HG03039 (cell line): Measurements from ENCODE around the gene KLHL30.

Experiments
- ATAC-seq: cut with Tn5 transposase; IDR thresholded peaks from one replicate; pipeline ENCODE4 v1.9.1; 2021; ENCODE audit warnings: mild to moderate bottlenecking, moderate library complexity; ENCODE audit not compliant: unreplicated experiment

The KLHL30 gene, protein sequence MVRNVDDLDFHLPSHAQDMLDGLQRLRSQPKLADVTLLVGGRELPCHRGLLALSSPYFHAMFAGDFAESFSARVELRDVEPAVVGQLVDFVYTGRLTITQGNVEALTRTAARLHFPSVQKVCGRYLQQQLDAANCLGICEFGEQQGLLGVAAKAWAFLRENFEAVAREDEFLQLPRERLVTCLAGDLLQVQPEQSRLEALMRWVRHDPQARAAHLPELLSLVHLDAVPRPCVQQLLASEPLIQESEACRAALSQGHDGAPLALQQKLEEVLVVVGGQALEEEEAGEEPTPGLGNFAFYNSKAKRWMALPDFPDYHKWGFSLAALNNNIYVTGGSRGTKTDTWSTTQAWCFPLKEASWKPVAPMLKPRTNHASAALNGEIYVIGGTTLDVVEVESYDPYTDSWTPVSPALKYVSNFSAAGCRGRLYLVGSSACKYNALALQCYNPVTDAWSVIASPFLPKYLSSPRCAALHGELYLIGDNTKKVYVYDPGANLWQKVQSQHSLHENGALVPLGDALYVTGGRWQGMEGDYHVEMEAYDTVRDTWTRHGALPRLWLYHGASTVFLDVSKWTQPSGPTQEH

DNA sequence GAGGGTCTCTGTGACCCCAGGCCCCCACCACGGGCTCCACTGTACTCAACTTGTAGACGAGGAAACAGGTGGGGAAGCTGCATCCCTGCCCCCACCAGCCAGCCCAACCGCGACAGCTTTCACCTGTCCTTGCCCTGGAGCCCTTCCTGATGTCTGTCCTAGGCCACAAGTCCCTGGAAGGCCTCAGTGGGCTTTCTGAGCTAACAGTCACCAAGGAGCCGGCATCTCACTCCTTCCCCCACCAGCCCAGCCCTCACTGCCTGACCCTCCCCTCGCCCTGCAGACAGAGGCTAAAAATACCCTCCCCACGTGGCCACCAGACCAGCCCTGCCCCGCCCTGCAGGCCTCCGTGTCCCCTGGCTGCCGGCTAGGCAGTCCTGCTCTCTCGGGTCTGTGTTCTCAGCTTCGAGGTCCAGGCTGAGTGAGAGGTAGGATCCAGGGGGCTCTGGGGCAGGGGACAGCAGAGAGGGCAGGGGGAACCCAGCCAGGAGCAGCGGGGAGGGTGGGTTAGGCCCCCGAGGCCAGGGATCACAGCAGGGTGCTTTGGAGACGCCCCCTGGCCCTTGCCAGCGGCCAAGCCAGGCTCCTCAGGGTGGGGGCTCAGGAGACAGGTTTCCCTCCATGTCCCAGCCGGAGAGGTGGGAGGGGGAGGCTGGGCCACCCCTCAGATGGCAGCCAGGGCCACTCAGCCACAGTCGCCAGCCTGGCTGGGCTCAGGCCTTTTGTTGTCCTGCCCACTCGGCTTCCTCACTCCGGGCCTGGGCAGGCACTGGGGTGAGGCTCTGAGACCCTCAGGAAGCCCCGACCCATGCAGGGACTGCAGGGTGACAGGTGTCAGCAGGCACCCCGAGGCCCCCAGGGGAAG is at the start of gene KLHL30:
TSS of gene KLHL30 (plus strand) at position 338 of the 865 bp plus-strand sequence. CDS start 2,087 bp downstream, outside the sequence.
- no peak for ATAC-seq

DNA sequence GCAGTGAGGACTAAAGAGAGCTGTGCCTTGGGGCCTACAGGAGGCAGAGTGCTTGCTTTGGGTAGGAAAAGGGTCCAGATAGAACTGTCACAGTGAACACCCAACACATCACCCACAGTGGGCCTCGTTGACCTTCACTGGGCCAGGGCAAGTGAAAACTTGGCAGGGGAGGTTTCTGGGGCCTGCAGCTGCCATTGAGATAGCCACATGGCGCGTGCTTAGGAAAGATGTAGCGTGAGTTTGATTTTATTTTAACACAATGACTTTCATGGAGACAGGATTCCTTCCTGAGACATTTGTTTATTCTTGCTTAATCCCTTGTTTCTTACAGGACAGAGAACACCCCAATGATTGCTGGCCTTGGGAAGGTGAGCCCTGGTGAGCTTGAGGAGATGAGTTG is 47.6 kb upstream of the KLHL30 start:
- no peak for ATAC-seq

DNA sequence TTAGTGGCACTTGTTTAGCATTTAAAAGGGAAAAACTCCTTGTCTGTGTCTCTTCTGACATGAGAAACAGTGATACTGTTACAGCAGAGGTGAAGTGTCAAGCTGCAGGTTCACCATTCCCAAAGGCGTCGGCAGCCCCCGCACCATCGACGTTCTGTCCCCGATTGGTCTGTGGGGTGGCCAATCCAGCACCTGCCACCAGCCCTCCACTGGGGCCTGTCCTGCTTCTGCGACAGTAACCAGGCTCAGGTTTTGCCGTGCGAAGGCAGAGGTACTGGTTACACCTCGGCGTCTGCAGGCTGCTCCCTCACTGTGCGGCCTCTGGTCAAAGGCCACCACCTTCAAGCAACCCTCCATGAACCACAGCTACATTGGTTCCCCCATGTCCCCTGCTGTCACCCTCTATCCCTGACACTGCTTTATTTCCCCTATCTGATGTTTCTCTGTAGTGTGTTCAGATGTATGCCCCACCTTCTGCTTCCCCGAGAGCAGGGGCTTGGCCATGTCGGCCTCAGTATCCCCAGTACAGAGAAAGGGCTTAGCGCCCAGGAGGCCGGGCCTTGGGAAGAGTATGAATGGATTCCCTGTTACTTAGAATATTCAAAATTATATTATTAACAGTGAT is 46.9 kb upstream of the KLHL30 start:
- ATAC-seq, result no peak

DNA sequence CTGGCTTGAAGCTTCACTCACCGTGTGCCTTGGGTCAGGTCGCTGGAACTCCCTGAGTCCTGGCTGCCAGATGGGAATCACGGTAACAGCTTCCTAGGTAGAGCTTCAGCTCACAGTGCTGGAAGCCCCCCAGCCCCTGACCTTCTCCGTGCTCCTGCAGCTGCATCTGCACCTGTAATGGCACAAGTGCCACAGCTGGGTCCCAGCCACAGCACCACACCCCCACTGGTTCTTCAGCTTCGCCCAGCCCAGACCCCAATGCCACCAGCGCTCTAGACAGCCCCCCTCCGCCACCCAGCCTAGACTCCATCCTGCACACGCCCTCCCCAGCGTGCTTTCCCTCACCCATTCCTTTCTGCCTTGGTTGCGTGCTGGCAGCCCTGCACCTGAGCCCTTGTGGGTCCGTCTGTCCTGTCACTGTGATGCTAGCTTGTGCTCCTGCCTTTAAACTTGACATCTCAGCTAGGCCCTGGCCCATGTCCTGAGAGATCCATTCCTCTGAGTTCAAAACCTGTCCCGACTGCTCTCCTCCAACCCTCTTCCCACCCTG is 45.9 kb upstream of the KLHL30 start:
- no peak for ATAC-seq

DNA sequence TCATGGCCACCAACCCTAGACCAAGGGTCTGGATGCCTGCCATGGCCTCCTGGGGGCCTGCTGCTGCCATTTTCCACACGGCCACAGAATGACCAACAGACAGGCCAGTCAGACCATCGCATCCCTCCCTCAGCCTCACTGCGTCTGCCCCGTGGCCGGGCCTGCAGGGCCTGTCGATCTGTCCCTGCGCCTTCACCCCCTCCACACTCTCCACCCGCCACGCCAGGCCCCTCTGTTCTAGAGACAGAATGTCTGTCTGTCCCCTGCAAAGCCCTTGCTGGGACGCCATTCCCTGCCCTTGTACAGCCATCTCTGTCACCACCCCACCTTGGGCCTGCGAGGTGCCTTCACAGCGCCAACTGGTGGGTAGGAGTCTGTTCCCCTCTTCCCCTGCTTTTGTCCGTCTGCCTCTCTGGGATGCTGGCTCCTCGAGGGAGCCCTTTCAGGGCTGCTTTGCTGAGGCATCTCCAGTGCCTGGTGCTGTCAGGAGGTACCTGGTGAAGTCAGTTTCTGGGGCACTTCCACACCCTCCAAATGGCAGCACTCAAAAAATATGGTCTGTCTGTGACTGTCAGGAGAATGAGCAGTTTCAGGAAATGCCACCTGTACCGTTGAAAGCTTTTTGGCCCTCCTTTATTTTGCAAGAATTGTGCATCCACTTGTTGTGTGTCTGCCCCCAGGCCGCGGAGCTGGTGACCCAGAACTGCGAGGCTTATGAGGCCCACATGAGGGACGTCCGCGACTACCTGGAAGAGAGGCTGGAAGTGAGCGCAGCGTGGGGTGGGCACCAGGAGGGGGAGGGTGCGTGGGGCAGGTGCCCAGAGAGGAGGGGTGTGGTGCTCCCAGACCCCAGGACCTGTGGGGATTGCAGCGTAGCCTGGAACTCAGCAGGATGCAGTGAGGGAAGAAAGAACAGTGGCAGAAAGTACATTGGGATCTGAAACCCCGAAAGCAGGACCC is 45.0 kb upstream of the KLHL30 start:
- ATAC-seq, result no peak

DNA sequence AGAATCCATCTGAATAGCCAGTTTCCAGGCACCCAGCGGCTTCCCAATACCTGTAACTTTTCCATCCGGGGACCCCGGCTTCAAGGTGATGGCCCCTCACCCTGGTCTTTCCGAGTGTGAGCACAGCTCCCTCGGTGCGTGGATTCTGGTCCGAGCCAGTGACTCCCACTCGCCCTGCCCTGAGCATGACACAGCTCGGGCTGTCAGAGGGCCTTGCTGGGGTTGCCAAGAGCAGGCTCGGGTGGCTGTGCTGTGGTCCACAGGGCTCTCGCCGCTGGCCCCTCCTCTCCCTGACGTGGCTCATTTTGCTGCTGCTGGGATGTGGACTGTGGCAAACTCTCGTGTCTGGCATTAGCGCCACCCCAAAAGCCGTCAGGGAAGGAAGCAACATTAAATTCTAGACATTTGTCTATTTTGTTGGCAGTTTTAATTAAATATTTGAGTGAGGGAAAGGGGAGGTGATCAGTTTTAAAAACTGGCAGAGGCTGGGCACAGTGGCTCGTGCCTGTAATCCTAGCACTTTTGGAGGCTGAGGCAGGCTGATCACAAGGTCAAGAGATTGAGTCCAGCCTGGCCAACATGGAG is 43.9 kb upstream of the KLHL30 start:
- no peak for ATAC-seq

DNA sequence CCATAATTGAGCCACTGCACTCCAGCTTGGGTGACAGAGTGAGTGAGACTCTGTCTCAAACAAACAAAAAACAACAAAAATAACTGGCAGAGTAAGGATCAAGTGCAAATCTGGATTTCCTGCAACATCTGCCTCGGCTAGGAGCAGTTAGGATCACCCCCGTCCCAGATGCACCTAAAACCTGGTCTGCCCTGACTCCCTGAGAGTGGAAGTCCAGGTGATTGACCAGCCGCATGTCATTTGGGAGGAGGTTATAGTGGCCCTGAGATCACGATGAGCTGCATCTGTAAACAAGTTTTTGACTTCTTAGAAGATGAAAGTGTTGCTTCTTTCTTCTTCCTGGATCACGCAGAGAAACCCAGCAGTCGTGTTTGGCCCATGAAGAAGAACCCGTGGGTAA is 43.3 kb upstream of the KLHL30 start:
- ATAC-seq, result no peak

DNA sequence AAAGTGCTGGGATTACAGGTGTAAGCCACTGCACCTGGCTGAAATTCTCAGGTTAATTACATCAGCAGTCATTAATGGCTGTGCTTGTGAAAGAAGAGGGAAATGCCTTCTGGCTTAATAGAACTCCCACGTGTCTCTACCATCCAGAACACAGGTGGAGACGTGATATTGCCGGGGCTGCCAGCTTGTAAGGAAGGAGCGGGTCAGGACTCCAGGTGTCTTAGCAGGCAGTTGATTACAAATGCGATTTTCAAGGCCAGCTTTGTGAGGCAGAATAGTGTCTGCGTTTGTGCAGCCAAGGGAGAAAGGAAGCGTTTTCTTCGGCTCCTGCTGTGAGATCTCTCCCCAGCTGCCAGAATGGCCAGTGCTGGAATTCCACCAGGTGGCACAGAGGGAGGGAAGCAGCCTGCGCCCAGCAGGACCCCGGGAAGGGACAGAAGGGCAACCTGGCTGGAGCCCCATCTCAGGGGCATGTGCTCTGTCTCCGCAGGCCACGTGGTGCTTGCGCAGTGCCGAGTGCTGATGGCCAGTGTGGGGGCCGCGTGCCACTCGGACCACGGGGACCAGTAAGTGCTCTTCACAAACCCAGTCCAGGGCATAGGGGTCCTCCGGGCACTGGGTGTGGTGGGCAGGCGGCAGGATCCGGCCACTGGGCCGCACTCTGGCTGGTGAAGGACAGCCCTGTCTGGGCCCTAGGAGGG is 42.0 kb upstream of the KLHL30 start:
- ATAC-seq, result no peak

DNA sequence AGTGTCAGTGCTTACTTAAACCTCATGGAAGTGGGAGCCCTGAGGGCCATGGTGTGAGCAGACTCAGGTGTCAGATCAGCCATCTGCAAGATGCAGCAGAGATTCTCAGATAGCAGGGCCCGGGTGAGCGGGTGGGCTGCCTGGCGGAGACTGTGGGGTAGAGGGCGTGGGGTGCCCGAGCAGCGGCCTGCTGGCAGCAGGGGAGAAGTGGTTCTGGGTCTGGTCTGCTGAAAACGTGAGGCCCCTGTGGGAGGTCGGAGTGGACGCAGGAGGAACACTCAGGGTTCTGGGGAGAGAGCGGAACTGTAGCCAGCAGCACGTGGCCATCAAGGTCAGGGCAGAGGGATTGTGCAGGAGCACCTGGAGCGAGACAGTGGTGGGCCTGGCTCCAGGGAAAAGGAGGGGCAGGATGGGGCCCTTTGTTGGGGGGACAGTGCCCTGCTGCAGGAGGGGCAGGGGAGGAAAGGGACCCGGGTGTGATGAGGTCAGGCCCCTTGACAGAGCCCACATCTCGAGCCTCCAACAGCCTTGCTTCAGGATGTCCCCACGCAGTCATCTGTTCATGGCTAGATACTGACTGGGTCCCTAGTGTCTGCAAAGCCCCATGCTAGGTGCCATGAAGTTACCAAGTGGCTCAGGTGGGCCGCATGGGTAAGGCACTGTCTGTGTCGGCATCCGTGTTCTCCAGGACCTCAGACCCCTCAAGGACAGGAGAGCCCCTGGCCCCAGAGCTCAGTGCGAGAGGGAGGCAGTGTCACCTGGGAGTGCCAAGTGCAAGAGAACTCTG is 41.1 kb upstream of the KLHL30 start:
- ATAC-seq, result no peak

DNA sequence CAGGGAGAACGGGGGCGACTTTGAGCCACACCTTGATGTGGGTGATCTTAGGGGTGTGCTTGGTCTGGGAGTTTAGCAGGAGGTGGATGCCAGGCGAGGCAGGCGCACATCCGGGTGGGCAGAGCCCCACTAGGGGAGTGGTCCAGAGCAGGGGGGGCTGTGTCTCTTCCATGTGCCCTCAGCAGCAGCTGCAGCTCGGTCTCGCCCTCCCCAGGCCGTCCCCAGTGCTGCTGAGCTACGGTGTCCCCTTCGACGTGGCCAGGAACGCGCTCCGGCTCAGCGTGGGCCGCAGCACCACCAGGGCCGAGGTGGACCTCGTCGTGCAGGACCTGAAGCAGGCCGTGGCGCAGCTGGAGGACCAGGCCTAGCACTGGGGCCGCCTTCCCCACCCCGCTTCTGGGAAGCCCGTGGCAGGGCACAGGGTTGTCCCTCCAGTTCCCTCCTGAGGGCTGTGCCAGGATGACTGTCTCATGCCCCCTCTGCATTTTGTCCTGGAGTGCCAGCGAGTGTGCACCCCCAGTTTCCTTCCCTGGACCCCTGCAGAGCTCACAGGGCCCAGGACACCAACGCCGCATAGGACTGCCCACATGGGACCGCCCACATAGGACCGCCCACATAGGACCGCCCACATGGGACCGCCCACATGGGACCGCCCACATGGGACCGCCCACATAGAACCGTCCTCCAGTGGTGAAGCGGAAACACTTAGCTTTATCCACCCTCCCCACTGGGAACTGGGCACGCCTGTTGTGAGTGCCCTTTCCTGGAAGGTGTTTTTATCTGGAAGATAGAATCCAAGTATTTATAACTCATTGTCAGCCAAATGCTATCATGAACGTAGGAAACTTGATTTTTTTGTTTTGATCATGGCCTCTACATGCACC is 40.2 kb upstream of the KLHL30 start:
- ATAC-seq, result peak; percentile 41

DNA sequence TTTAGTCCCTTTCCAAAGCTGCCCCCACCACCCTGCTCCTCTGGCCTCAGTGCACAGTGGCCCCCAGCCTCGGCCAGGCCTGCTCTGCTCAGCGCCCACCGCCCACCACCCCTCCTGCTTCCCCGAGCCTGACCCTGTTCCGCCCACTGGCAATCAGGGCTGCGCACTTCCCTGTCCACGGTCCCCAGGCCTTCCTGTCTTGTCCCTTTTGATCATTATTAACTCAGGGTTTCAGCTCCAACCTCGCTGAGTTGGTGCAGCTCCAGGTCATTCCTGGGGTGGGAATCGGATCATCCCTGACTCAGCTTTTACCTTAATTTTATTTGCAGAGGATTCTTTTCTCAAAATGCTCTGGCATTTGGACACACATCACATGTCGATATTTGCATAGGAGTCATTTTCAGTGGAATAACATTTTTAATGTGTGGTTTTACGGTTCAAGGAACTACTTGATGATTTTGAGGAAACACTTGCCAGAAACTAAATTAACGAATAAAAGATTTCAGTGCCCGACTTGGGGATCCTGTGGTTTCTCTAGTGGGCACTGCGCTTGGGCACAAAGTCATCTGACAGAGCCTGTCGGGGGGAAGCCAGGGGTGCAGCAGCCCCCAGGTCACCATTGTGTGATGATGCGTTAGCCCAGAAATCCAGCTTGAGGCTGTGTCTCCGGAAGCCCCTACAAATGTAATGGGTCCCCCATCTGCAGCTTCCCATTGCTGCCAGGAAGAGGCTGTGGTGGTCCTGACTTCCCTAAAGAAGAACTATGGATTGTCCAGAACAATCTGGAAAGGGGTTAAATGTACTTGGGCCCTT is 39.4 kb upstream of the KLHL30 start:
- ATAC-seq, result no peak

DNA sequence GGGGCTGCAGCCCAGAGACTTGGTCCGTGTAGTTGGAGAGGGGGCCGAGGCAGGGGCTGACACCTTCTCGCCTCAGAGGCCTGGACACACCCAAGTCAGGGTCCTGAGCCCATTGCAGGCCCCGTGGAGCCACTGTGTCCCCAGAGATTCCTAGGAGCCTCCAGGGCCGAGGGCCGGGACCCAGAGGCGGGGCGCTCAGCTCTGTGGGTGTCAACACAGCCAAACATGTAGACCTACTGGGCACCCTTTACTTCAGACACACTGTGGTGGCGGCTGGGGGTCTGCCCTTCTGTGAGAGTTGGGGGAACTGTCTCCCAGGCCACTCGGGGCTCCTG is 38.8 kb upstream of the KLHL30 start:
- no peak for ATAC-seq

DNA sequence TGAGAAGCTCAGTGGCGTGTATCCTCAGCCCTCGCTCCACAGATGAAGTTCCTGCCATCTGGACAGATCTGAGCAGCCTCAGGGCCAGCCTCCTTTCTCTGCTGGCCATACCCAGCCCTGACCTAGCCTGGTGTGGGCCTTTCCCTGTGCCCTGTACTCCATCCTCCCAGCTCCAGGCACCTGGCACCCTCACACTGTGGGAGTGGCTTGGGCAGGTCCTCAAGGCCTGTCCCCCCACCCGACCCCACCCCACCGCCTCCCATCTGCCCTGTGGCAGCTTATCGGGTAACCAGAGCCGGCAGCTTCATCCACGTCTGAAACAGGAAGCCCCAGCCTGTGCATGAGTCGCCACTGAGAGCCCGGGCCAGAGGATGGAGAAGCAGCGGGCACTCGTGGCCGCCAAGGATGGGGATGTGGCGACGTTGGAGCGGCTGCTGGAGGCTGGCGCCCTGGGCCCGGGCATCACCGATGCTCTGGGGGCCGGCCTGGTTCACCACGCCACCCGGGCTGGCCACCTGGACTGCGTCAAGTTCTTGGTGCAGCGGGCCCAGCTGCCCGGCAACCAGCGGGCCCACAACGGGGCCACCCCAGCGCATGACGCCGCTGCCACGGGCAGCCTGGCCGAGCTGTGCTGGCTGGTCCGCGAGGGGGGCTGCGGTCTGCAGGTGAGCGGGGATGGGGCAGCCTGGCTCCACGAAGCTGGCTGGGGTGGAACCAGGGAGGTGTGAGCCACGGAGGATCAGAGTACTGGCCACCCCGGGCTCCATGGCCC is 38.2 kb upstream of the KLHL30 start, which contains the start of gene ESPNL:
TSS of gene ESPNL (plus strand) at position 292 of the 772 bp plus-strand sequence. CDS start at position 372, 80 bp downstream.
- ATAC-seq, result no peak

DNA sequence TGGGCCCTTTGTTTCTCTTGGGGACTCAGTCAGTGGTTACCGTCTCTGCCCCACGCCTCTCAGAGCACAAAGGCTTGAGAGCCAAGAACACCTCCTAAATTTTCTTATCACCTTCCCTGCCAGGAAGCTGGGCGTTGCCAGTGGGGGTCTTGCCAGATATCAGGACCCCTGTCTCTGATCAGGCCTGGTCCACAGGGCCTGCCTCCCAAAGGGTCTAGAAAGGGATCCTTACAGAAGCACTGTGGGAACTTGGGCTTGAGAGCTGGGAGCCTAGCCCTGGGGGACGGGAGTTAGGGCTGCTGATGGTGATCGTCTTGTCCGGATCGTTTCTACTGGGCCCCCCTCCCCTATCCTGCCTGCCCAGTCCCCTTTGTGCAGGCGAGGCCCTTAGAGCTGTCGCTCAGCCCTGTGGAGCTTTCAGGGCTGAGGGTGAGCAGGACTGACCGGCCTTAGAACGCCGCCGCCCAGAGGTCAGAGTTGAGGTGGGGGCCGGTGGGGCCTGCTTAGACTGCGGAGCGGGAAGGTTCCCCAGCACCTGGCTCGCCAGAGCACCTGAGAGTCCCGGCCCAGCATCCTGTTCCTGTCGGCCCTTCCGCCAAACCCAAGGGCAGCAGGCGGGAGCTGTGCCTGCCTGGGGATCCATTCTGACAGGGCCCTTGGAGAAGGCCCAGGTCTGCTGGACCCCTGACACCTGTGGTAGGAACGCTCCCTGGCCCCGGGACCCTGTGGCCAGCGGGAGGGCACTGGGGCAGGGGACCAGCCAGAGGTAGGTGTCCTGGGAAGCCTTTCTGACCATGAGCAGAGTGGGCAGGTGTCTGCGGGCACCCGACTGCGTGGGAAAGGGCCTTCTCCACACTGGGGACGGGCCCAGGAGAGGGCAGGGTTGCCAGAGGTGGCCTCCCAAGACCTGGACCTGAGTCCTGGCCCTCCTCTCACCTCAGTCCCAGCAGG is 37.4 kb upstream of the KLHL30 start:
- ATAC-seq, result no peak
